GM19324 (cell line): Measurements from ENCODE around the gene WDR54.
"Not testable (repeated sequence)": the region's sequence is repeated elsewhere in the genome, so short reads cannot be mapped to it uniquely, and the experiment has no call there.

Source experiments
- ATAC-seq: cut with Tn5 transposase; IDR thresholded peaks from one replicate; pipeline ENCODE4 v1.9.1; 2021; ENCODE audit warnings: mild to moderate bottlenecking, moderate library complexity; ENCODE audit not compliant: unreplicated experiment, low FRiP score

The WDR54 gene

DNA sequence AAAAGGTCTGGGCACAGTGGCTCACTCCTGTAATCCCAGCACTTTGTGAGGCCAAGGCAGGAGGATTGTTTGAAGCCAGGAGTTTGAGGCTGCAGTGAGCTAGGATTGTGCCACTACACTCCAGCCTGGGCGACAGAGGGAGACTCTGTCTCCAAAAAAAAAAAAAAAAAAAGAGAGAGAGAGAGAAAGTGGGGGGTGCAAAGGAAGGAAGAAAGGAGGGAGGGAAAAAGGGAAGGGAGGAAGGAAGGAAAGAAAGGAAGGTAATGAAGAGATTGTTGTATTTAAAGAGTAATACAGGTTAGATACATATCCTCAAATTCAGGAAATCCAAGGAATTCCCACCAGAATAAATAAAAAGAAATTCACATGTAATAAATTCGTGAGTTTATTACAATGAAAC, 19.6 kb upstream of the WDR54 start:
- no peak for ATAC-seq

- no peak for ATAC-seq
Measured at GRCh38 chr2:74406035-74406434, 15.5 kb upstream of the WDR54 start.

GRCh38 chr2:74407682-74408081, 13.8 kb upstream of the WDR54 start:
- no peak for ATAC-seq

- no peak for ATAC-seq
Measured at GRCh38 chr2:74413001-74413698, 8.4 kb upstream of the WDR54 start.

DNA sequence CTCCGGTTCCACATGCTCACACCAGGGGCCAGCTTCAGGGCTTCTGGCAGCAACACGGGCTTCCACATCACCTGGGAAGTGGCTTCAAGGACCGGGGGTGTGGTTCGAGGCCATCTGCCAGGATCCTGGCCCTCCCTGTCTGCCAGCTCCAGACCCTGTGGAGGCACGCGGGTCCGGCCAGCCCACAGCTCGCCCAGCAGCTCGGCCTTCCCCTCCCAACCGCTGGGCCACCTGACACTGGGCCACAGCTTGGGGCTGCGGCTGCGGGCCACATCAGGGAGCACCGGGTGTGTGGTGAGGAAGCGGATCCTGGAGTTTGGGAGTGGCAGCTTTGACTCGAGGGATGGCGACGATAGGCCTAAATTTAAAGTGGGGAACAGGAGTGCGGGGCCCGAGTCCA, 7.1 kb upstream of the WDR54 start:
- ATAC-seq: no peak

GRCh38 chr2:74414881-74415761, 6.4 kb upstream of the WDR54 start:
- no peak for ATAC-seq

DNA sequence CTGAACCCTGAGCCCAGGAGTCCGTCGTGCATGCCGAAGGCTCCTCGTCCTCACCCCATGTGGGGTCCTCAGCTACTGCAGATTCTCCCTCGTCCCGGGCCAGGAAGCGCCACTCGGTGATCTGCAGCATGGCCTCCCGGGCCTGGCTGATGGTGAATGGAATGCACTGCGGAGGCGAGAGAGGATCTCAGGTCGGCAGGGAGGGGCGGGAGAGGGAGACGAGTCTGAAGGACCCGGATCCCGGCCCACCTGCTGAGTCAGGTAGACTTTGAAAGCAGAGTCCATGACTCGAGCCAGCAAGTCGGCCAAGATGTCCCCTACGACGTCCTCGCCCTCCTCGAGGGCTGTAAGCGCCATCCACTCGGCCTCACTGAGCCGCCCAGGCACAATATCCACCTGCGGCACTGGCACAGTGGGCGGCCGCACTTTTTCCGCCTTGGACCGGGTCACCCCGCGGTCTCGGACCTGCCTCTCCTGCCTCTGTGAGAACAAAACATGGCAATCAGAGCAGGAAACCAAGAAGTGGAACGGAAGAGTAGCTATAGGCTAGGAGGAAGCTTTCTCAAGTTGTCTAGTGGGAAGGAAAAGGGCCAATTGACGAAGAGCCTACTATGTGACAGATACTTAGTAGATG, 5.7 kb upstream of the WDR54 start:
- ATAC-seq: no peak

DNA sequence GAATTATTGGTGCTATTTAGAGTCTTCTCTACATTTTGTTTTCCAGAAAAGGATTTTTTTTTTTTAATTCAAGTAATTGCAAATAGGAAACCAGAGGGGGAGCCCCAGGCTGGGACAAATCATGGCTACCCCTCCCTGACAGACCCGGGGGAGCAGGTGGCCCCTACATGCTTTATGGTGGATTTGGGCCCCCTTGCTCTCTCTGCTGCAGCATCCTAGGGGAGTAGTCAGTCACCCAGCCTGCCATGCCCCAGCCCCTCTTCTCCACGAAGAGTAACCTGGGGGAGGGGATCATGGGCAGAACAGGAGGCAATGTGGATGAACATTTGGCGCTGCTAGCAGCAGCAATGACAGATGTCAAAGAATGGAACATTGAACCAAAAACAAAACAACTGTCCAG, 4.8 kb upstream of the WDR54 start:
- ATAC-seq: no peak

DNA sequence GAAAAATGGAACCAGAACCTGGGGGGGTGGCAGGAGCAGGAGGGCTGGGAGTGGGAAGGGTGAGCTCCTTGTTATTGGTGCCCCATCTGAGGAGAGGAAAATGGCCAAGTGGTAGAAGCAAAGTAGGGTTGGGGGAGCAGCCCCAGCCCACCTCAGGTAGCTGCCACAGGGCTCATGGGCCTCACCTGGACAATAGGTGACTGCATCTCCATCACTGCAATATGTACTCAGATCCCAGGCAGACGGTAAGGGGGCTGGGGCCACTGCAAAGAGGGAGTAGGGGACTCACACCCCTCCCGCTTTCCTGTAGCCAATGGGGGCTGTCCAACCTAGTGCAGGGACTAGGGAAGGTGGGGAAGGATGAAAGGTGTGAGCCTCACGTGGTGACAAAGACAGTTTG, 4.3 kb upstream of the WDR54 start:
- ATAC-seq: no peak

GRCh38 chr2:74417763-74418162, 3.8 kb upstream of the WDR54 start:
- no peak for ATAC-seq

DNA sequence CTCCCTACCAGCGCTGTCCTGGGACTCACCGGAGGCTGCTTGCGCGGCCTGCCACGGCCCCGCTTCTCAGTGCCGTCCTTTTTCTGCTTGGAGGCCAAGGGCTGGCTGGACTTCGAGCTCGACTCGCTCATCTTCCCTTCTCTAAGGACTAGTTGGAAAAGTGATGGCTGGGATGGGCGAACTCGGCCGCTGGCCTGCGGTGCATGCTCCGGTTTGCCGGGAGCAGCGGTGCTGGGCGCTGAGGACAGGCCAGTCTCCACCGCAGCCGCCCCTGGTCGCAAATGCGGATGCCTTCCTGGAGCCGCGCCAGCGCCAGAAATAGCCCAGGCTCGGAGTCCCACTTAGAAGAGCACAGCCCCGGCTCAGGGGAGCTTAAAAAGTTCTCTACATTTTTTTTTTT, 3.2 kb upstream of the WDR54 start:
- ATAC-seq: no peak

GRCh38 chr2:74419345-74419744, 2.2 kb upstream of the WDR54 start:
- no peak for ATAC-seq

DNA sequence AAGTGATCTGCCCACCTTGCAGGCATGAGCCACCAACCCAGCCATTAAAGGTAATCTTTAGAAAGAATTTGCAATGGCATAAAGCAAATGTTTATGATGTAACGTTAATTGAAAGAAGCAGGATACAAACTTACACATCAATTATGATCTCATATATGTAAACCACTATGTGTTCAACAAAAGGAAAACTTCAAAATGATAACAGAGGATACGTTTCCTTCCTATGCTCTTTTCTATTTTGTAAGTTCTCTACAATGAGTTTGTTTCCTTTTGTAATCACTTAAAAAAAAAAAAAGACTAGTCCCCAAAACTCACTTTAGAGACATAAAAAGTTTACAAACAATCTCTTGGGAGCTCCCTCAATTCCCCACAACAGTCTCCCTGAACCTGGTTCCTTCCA, 1.5 kb upstream of the WDR54 start:
- no peak for ATAC-seq

GRCh38 chr2:74420443-74421103, 957 bp upstream of the WDR54 start:
- ATAC-seq: not testable (repeated sequence)

- no peak for ATAC-seq
Measured at GRCh38 chr2:74423231-74424095, 1.9 kb downstream of the WDR54 start.

- ATAC-seq: no peak
Measured at GRCh38 chr2:74424139-74424992, 2.8 kb downstream of the WDR54 start.

DNA sequence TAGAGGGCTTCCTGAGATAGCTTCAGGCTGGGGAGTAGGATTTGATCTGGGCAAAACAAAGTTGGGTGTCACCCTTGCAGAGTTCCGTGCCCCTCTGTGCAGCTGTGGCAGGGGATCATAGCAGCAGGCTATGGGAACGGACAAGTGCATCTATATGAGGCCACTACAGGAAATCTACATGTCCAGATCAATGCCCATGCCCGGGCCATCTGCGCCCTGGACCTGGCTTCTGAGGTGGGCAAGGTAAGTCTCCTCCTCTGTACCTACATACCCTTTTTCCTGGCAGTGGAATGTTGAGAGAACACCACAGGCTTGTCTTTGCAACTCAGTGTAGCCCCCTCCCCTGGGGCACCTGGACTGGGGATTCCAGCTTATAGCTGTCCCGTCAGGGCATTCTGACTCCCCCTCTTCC, 3.5 kb downstream of the WDR54 start:
- no peak for ATAC-seq

- ATAC-seq: no peak
Measured at GRCh38 chr2:74425523-74425922, 4.0 kb downstream of the WDR54 start.

GRCh38 chr2:74426181-74426758, 4.7 kb downstream of the WDR54 start:
- no peak for ATAC-seq
